EH (cell line): ENCODE measurements around the gene PRDX2.
A peak's percentile ranks its signal among the peaks of the same experiment; 100 is the strongest.
"Not testable (repeated sequence)": the region's sequence is repeated elsewhere in the genome, so short reads cannot be mapped to it uniquely, and the experiment has no call there.

ENCODE experiments used
- DNase-seq: peaks from one replicate; pipeline ENCODE4 v3.0.0-alpha.2; 2015; ENCODE audit warnings: low read depth

PRDX2 gene

DNA sequence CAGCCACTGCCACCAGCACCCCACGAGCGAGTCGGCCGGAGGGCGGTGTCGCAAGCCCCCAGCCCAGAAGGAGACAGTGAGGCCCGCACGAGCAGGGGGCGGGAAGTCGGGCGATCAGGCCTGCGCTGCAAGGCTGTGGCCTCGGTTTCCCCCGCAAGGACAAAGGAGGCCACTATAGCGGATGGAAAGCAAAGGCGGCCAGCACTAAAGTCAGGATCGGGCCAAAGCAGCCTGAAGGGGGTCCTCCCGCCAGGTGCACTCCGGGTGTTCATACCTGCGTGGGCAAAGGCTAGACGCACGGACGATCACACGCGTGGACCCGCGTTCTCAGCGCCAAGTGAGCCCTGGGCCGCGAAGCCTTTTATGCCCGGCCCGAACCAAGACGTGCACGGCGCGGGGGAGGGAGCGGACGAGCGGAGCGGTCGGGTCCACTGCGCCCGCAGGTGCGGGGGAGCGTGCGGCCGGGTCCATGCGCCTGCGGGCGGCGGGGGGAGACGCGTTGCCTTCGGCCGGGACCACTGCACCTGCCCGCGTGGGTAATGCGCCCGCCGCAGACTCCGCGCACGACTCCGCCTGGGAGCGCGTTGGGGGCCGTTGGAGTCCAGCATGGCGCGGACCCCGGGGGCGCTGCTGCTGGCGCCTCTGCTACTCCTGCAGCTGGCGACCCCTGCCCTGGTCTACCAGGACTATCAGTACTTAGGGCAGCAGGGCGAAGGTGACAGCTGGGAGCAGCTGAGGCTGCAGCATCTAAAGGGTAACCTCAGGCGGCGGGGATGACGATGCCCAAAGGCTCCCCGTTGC is at the start of gene PRDX2, which contains the start of gene THSD8:
PRDX2 (minus strand) TSS at position 335 of the 801 bp plus-strand sequence. CDS start 539 bp downstream, outside the sequence.
THSD8 (plus strand) TSS at position 604 of the 801 bp plus-strand sequence; CDS start at position 607, 3 bp downstream.
- DNase-seq: peak; percentile 66

DNA sequence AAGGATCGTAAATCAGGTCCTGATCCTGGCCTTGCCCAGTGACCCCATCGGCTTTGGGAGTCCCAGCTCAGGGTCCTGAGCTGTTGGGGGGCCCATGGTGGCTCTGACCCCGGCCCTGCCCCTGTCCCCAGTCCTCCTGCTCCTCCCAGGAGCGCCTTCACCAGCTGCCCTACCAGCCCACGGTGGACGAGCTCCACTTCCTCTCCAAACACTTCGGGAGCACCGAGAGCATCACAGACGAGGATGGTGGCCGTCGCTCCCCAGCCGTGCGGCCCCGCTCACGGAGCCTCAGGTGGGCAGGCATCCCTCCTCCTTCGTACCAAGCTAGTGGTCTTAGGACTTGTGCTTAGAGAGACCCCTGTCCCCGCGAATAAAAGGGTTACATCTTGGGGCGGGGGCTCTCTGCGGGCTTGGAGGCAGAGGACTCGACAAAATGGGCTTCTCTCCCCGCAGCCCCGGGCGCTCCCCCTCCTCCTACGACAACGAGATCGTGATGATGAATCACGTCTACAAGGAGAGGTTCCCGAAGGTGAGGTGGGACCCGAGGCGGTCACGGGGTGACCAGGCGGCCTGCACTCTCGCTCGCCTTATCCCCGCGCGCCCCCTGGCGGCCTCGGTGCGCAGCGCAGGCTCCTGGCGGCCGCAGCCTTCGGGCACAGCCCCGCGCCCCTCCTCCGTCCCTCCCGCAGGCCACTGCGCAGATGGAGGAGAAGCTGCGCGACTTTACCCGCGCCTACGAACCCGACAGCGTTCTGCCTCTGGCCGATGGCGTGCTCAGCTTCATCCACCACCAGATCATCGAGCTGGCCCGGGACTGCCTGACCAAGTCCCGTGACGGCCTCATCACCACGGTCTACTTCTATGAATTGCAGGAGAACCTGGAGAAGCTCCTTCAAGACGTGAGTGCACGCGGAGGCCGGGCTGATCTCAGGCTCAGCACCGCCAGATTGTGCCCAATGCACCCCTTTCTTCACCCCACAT is 45.8 kb upstream of the PRDX2 start:
- peak; percentile 77 for DNase-seq

DNA sequence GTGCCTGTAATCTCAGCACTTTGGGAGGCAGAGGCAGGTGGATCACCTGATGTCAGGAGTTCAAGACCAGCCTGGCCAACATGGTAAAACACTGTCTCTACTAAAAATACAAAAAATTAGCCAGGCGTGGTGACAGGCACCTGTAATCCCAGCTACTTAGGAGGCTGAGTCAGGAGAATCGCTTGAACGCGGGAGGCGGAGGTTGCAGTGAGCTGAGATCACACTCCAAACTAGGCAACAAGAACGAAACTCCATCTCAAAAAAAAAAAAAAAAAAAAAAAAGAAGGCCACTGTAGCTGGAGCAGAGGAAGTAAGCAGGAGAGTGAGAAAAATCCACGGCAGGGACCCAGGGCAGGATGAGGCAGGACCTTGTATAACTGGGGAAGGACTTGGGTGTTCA is 45.0 kb upstream of the PRDX2 start:
- not testable (repeated sequence) for DNase-seq

GRCh38 chr19:12843999-12844732 is 42.6 kb upstream of the PRDX2 start:
- DNase-seq: no peak

DNA sequence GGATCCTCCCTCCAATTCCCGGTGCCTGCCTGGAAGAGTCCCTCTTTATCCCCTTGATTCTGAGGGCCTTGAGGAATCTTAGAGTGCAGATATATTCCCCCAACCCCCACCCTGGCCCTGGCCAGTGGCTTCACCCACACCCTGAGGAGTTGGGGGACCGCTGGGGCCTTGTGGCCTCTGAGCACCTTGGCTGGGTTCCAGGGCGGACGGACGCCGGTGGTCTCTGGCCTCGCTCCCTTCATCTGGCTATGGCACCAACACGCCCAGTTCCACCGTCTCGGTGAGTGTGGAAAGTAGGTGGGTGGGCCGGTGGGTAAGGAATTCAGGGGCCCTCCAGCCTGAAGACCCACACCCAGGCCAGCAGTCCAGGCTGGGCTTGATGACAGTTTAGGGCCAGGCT is 41.7 kb upstream of the PRDX2 start:
- DNase-seq: no peak

DNA sequence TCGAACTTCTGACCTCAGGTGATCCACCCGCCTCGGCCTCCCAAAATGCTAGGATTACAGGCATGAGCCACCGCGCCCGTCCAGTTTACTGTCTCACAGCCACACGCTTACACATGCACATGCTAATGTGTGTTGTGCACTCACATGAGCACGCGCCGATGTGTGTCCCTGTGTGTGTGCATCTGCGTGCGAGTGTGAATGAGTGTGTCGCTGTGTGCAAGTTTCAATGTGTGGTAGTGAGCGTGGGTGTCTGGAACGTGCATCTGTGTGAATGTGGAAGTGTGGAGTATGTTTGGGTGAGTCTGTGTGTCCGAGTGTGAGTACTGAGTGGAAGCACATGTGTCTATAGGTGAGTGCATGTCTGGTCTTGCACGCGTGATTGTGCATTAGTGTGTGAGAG is 40.9 kb upstream of the PRDX2 start:
- no peak for DNase-seq

DNA sequence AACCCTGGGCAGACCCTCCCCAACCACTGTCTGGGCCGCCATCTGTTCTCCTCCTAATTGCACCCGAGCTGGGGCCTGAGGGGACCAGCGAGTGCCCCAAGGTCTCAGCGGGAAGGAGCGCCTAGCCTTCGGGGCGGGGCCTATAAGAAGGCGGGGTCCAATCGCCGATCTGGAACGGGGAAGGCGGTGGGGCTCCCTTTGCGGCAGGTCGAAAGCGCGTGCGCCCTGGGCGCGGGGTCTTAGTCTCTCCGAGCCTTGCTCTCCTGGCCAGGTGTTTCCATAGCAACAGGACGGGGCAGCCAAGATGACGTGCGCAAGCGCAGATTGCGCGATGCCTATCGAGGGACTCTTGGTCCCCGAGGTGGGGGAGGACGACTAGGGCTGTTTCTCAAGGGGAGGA is 39.5 kb upstream of the PRDX2 start:
- DNase-seq: peak; percentile 19

DNA sequence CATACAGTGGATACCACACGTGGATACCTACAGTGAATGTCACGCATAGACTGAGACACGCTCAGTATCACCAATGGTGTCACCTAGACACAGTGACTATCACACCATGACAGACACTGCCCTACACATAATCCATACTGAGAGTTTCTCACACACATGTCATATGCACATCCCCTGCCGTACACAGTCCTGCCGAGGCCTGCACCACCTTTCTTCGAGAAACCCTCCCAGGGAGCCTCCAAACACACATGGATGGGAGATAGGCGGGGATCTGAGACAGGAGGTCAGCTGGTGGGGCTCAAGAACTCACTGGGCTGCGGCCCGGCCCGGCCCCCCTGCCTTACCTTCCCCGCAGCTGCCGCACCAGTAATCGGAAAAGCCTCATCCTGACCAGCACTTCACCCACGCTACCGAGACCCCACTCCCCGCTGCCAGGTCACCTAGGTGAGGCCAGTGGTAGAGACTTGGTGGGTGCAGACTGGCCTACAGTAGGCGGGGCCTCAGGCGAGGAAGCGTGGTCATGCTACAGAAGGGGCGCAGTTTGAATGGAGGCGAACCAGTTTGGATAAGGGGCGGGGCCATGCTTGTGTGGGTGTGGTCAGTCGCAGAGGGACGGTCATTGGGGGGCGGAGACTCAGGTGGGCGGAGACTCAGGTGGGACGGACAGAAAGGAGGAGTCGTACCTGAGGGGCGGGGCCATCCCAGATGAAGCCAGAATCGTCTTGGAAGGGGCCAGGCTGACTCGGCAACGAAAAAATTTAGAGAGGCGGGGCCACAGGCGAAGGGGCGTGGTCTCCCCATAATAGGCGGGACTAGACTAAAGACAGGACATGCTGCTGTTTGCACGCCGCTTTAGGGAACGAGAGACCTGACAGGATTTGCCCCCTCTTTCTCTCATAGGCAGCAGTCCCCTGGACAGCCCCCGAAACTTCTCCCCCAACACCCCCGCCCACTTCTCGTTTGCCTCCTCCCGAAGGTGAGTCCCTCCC is 38.8 kb upstream of the PRDX2 start:
- DNase-seq: peak; percentile 82

DNA sequence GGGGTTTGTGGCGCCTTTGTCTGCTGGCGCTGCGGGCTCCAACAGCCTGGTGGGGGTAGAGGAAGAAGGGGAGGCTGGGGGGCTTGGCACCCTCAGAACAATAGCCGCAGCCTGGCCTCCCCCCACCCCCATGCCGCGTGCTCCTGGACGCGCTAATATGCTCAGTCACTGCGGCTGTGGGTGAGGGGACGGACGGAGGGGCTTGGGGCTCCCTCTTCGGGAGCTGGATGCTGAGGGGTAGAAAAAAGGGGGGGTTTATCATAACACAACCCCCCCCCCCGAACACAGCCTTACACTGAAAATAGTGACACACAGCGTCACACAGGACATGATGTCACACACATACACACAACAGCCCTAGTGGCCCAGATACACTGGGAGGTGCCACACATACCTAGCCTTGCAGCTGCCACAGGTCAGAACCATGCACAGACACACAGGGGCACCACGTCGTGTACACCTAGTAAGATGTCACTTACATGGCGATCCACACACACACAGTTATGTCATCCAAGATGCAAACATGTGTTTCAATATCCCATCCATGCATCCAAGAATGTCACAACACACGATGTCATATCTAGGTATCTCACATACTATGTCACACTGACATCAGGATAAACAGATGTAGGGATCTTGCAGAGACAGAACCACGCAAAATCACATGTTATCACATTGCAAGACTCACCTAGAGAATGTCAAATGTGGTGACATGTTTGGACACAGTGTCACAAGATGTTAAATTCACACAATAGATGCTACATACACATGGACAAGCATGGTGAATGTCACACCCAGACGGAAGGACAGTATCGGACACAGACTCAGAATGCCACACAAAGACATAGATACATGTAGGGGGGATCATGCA is 37.5 kb upstream of the PRDX2 start:
- DNase-seq: no peak

GRCh38 chr19:12838182-12838885 is 36.7 kb upstream of the PRDX2 start, which contains the start of gene MAST1:
MAST1 (plus strand) TSS chr19:12838515; CDS start chr19:12838573, 58 bp downstream.
- DNase-seq: peak; percentile 26

DNA sequence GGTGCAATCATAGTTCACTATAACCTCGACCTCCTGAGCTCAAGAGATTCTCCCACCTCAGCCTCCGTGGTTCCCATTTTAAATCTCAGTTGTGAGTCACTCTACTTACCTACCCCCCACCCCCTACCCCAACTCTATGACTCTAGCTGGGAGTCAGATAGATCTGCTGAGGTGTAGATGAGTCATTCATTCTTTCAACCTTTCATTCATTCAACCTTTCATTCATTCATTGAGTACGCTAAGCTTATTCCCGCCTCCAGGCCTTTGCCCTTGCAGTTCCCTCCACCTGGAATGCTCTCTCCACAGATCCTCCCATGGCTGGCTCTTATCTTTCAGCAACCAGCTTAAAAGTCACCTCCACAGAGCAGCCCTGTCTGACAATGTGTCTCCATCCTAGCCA is 35.6 kb upstream of the PRDX2 start:
- no peak for DNase-seq

DNA sequence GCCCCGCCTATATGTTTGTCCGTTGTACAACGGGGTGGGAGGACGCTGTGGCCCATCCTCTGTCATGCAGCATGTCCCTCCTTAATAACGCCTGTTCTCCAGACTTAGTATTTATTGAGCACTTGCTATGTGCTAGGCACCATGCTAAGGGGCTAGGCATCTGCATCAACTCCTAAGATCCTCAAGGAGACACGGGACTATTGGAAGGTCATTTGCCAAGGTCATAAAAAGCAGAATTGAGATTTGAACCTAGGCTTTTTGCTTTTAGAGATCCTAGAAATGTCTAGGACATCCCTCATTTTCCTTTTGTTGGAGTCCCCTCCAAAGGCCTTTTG is 34.9 kb upstream of the PRDX2 start:
- DNase-seq: no peak

GRCh38 chr19:12834976-12835757 is 33.6 kb upstream of the PRDX2 start:
- DNase-seq: no peak

DNA sequence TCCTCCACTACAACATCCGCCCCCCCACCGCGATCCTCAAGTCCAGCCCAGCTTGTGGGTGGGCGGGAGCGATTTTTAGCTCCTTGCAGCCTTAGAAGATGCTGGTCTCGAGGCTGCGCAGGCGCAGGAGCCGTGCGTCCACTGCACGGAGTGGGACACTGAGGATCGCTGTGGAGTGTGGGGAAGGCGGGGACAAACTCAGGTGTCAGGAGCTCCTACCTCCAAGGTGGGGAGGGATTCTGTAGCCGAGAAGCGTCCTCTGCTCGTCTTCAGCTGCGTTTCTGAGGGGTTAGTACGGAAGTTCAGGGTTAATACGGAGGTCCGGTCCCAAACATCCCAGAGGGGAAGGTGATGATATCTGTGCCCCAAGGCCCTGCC is 33.0 kb upstream of the PRDX2 start, which contains the start of gene RTBDN:
RTBDN (minus strand) TSS at position 14 of the 378 bp plus-strand sequence. CDS start 4,600 bp downstream, outside the sequence.
- no peak for DNase-seq

DNA sequence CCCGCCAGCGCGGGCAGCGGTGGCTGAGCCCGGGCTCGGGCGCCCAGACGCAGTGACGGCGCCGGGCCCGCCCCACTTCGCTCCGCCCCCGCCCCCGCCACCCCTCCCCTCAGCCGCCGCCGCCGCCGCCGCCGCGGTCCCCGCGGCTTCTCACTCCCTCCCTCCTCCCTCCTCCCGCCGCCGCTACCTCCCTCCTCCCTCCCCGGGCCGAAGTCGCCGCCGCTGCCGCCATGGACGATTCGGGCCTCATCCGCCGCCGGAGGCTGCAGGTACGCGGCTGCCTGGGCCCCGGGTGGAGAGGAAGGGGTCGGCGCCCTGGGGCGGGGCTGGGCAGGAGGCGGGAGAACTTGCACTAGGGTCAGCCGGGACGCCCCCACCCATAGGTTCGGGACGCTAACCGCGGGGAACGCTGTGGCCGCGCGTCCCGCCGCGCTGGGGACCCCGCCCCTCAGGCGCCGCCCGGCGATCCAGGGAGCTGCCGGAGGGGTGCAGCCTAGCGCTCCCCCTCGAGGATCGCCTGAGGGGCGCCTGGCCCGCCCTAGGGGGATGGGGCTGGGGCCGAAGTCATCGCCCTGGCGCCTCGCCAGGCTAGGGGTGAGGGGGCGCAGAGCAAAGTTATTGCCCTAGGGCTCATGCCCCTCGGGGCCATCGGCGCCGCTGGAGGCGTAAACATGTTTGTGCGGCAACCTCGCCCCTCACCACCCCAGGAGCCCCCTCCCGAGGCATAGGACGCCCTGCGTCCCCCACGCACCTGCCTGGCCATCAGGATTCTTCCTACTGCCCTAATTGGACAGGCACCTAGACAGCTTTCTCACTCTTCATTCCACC is 32.4 kb upstream of the PRDX2 start:
- DNase-seq: peak; percentile 20

- no peak for DNase-seq
These were observed 31.8 kb upstream of the PRDX2 start for GRCh38 chr19:12833418-12833737.

DNA sequence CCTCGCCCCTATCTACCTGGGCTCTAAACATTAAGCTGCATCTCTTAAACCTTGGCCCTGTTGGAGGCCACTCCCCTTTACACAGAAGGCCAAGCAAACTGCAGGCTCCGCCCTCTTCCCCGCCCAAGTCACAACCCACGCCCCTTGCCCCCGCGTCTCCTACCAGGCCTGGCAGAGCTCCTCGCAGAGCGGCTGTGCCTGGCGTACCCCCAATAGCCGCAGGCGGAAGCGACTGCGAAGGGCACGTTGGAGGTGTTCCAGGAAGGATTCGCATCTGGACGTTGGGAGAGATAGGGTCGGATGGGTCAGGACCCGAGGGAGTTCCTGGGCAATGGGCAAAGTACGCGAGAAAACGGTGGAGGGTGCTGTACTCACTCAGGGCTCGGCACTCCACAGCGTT is 26.9 kb upstream of the PRDX2 start:
- DNase-seq: peak; percentile 41
